HepG2 (cell line): ENCODE data around the gene RBM41. TPM values are rescaled to one million over a fixed set of nuclear protein-coding genes. Genes with fewer than 3 reads are reported as not detected.

Experiments used
- ATAC-seq: fragments of 200-7000 bp; cut with Tn5 transposase; 3 replicates; pipeline ENCODE4 v1.9.1; 2020; ENCODE audit warnings: mild to moderate bottlenecking, moderate library complexity
- BruUV-seq: library from RNA; stranded (reverse); fragments of 400-500 nt; replicated peaks from 2 replicates; lab custom pipeline; 2021; lab: Mats Ljungman, UMichigan
- CTCF ChIA-PET: fragments of 300-600 bp; formaldehyde crosslinking; extraction: SDS; loops from one replicate; lab custom pipeline; 2021; ENCODE audit warnings: low total read pairs, inconsistent platforms, low intra/inter-chr PET ratio; lab: Yijun Ruan, JAX
- POLR2A ChIA-PET: fragments of 350-600 bp; sonication (Branson Sonifier 250); formaldehyde crosslinking; loops from one replicate; lab custom pipeline; 2020; ENCODE audit warnings: antibody characterized with exemption, inconsistent platforms; lab: Yijun Ruan, JAX
- DNase-seq: peaks from one replicate; pipeline ENCODE4 v3.0.0-alpha.2; 2015; ENCODE audit warnings: low spot score
- FAIRE-seq: peaks from 3 replicates; lab custom pipeline; 2011; peaks lifted over from hg19 to GRCh38; lab: Jason Lieb, UNC
- H2AFZ ChIP-seq: one replicate; pipeline ENCODE4 v1.6.1; 2011; ENCODE audit warnings: low read length, inconsistent platforms
- H3K27ac ChIP-seq: fragments of 300-600 bp; 3 replicates; pipeline ENCODE4 v1.8.0; 2011; ENCODE audit warnings: mixed run types, mild to moderate bottlenecking, mixed read lengths, low read length, inconsistent platforms; ENCODE audit not compliant: insufficient read depth; ENCODE audit errors: extremely low read length
- H3K27me3 ChIP-seq, 2 experiments: fragments of 200-600 bp in 1 of 2; 2 replicates in 1 of 2; 3 replicates in 1 of 2; pipeline versions ENCODE4 v1.6.0 to v1.8.0; 2011; ENCODE audit warnings: low read length in 2 of 2, mild to moderate bottlenecking in 2 of 2, moderate library complexity in 2 of 2, inconsistent platforms in 1 of 2; ENCODE audit not compliant: insufficient read depth in 2 of 2, control insufficient read depth in 1 of 2
- H3K36me3 ChIP-seq, 2 experiments: fragments of 200-600 bp in 1 of 2; replicated peaks in 1 of 2; 2 replicates in 1 of 2; 3 replicates in 1 of 2; pipeline versions ENCODE4 v1.5.1 to v1.8.0; 2011; ENCODE audit warnings: low read length in 2 of 2, inconsistent platforms in 1 of 2; ENCODE audit not compliant: insufficient read depth in 2 of 2, control insufficient read depth in 1 of 2
- H3K4me1 ChIP-seq: 2 replicates; pipeline ENCODE4 v1.5.1; 2012; ENCODE audit warnings: low read length, inconsistent platforms; ENCODE audit not compliant: insufficient read depth
- H3K4me2 ChIP-seq: 2 replicates; pipeline ENCODE4 v1.6.0; 2011; ENCODE audit warnings: low read depth, low read length, inconsistent platforms
- H3K4me3 ChIP-seq, 3 experiments: fragments of 200-600 bp in 1 of 3; sonication (generic), shearing (Covaris generic) in 1 of 3; replicated peaks in 1 of 3; 2 replicates each; pipeline ENCODE4 v1.5.1; 2011 to 2016; ENCODE audit warnings: low read length in 3 of 3, inconsistent platforms in 2 of 3, low read depth in 2 of 3, mild to moderate bottlenecking in 2 of 3, control low read depth in 1 of 3, mixed read lengths in 1 of 3; ENCODE audit not compliant: insufficient read depth in 1 of 3
- H3K79me2 ChIP-seq: one replicate; pipeline ENCODE4 v1.6.1; 2011; ENCODE audit warnings: low read length, inconsistent platforms; ENCODE audit not compliant: insufficient read depth
- H3K9ac ChIP-seq: 2 replicates; pipeline ENCODE4 v1.6.0; 2011; ENCODE audit warnings: mild to moderate bottlenecking, low read depth, low read length, inconsistent platforms; ENCODE audit not compliant: insufficient read depth
- H3K9me3 ChIP-seq: 2 replicates; pipeline ENCODE4 v1.5.1; 2012; ENCODE audit warnings: mild to moderate bottlenecking, low read length
- H4K20me1 ChIP-seq: 2 replicates; pipeline ENCODE4 v1.6.0; 2011; ENCODE audit warnings: inconsistent platforms, mild to moderate bottlenecking, low read length, moderate library complexity; ENCODE audit not compliant: insufficient read depth
- DNMT3B ChIP-seq: conservative IDR thresholded peaks from 2 replicates; pipeline ENCODE4 v1.6.1; 2016; ENCODE audit warnings: missing biosample characterization, control low read depth
- ERF ChIP-seq: IDR thresholded peaks from 2 replicates; pipeline ENCODE4 v1.6.1; 2018; ENCODE audit warnings: missing biosample characterization, missing genetic modification reagents
- EZH2 ChIP-seq: conservative IDR thresholded peaks from 2 replicates; pipeline ENCODE4 v1.6.1; 2012; ENCODE audit warnings: mild to moderate bottlenecking, low read depth, low read length, moderate library complexity
- GTF2F1 ChIP-seq: fragments of 150-350 bp; IDR thresholded peaks from 2 replicates; pipeline ENCODE4 v1.6.1; 2014; ENCODE audit warnings: low read length
- IRX3 ChIP-seq: sonication (generic); formaldehyde crosslinking; IDR thresholded peaks from 2 replicates; pipeline ENCODE4 v1.8.1; 2023; ENCODE audit warnings: mild to moderate bottlenecking, low read depth, missing genetic modification reagents, borderline replicate concordance
- MBNL3 ChIP-seq: fragments of 250-450 bp; sonication (Bioruptor Pico); conservative IDR thresholded peaks from 2 replicates; pipeline ENCODE4 v1.8.0; 2022; ENCODE audit warnings: mild to moderate bottlenecking, inconsistent platforms
- MTA3 ChIP-seq: sonication (generic); formaldehyde crosslinking; IDR thresholded peaks from 2 replicates; pipeline ENCODE4 v1.4.0; 2020; ENCODE audit warnings: missing genetic modification reagents
- POLR2G ChIP-seq: fragments of 200-400 bp; formaldehyde crosslinking; IDR thresholded peaks from 2 replicates; pipeline ENCODE4 v1.6.1; 2018; ENCODE audit warnings: mild to moderate bottlenecking, low read depth, low read length, moderate library complexity
- SAP130 ChIP-seq: IDR thresholded peaks from 2 replicates; pipeline ENCODE4 v1.6.1; 2016; ENCODE audit warnings: low read depth
- SMAD3 ChIP-seq: sonication (generic); formaldehyde crosslinking; IDR thresholded peaks from 2 replicates; pipeline ENCODE4 v1.4.0; 2020; ENCODE audit warnings: missing genetic modification reagents
- TAF1 ChIP-seq: sonication (generic); formaldehyde crosslinking; IDR thresholded peaks from 2 replicates; pipeline ENCODE4 v1.4.0; 2020; ENCODE audit warnings: missing genetic modification reagents
- ZNF335 ChIP-seq: sonication (generic); formaldehyde crosslinking; IDR thresholded peaks from 2 replicates; pipeline ENCODE4 v1.4.0; 2020; ENCODE audit warnings: missing genetic modification reagents
- ZNF552 ChIP-seq: sonication (generic); formaldehyde crosslinking; IDR thresholded peaks from 2 replicates; pipeline ENCODE4 v1.9.0; 2022; ENCODE audit warnings: missing genetic modification reagents, mild to moderate bottlenecking, borderline replicate concordance
- ZNF563 ChIP-seq: sonication (generic); formaldehyde crosslinking; IDR thresholded peaks from 2 replicates; pipeline ENCODE4 v1.8.0; 2022; ENCODE audit warnings: mild to moderate bottlenecking, moderate library complexity, missing genetic modification reagents
- ZNF598 ChIP-seq: sonication (generic); formaldehyde crosslinking; IDR thresholded peaks from 2 replicates; pipeline ENCODE4 v1.5.1; 2020; ENCODE audit warnings: mild to moderate bottlenecking, missing genetic modification reagents, borderline replicate concordance
- ZNF614 ChIP-seq: IDR thresholded peaks from 2 replicates; pipeline ENCODE4 v1.6.1; 2018; ENCODE audit warnings: missing biosample characterization, missing genetic modification reagents, inconsistent platforms, borderline replicate concordance
- ZNF652 ChIP-seq: IDR thresholded peaks from 2 replicates; pipeline ENCODE4 v1.6.1; 2016; ENCODE audit warnings: low read depth, borderline replicate concordance
- ZNF781 ChIP-seq: sonication (generic); formaldehyde crosslinking; IDR thresholded peaks from 2 replicates; pipeline ENCODE4 v1.5.1; 2020; ENCODE audit warnings: borderline replicate concordance, mild to moderate bottlenecking, missing genetic modification reagents; ENCODE audit errors: not compliant biosample characterization
- whole genome bisulfite sequencing: methylation state at CpG from one replicate; pipeline ENCODE4 v1.1.6; 2017; ENCODE audit warnings: low lambda C conversion rate; 5-methylcytosine and 5-hydroxymethylcytosine counted together
- in situ Hi-C: cut with HindIII; loops from 2 replicates; pipeline ENCODE4 v1.10.0; 2017; ENCODE audit warnings: low pct_unique_long_range_greater_than_20kb; ENCODE audit not compliant: extremely low pct_ligation_motif_present
- intact Hi-C: fragments of 100-400 bp; cut with micrococcal nuclease; formaldehyde crosslinking; loops from one replicate; pipeline ENCODE4 v1.10.0; 2022; ENCODE audit not compliant: unreplicated experiment
- polyA plus RNA-seq, 8 experiments: library from polyadenylated mRNA; depleted of rRNA in 3 of 8; stranded (reverse) in 7 of 8; unstranded in 1 of 8; fragments of >200 nt; fragmentation: Illumina TruSeq in 4 of 8; extraction: Trizol in 4 of 8; gene quantifications; 2 replicates each; pipeline versions ENCODE4 v1.2.1 to v1.2.3, GENCODE V29; 2011 to 2016; ENCODE audit warnings: low read depth in 4 of 8, missing spikeins in 1 of 8, mixed read lengths in 1 of 8; ENCODE audit not compliant: insufficient read depth in 1 of 8
- total RNA-seq, 5 experiments: library from RNA; depleted of rRNA; stranded (reverse); fragments of >200 nt; fragmentation: Illumina TruSeq; extraction: Trizol; gene quantifications; 2 replicates each; pipeline ENCODE4 v1.2.3, GENCODE V29; 2016; ENCODE audit warnings: low read depth in 1 of 5
- TF ChIP-seq, protein P1 (sequence below): IDR thresholded peaks from 2 replicates; pipeline ENCODE4 v1.6.1; 2016; ENCODE audit warnings: mild to moderate bottlenecking, missing biosample characterization, missing genetic modification reagents
- TF ChIP-seq, protein P2 (sequence below): sonication (generic); formaldehyde crosslinking; IDR thresholded peaks from 2 replicates; pipeline ENCODE4 v1.5.0; 2020; ENCODE audit warnings: missing genetic modification reagents
- TF ChIP-seq, protein P3 (sequence below): sonication (generic); formaldehyde crosslinking; IDR thresholded peaks from 2 replicates; pipeline ENCODE4 v1.4.0; 2020; ENCODE audit warnings: missing genetic modification reagents, low read depth, mild to moderate bottlenecking, borderline replicate concordance

Gene RBM41
- total and polyA plus RNA-seq, 2 of the 13 experiments (the other 11 are each of a cell fraction or from before 2014, with no cell fraction given) = 6.5 to 15.4 TPM

DNA sequence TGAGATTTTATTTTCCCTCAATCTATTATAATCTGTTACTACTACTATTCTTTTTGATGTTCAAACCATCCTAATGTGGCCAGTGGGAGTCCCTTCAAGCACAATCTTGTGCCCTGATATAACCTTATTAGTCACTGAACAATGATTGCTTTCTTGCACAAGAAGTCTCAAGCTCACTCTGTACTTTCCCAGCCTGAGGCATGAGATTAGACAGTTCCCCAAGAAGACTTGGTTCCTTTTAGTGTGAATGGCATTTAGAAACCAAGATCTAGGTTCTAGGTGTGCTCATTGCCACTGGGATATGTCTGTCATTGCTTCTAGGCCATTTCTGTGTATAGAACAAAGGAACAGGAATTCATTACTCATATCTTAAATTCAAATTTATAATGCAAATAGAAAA lies 28.0 kb upstream of the RBM41 start:
- H2AFZ ChIP-seq = no peak overlapping the region
- H3K4me1 ChIP-seq = no peaks in the 10 kb centered on the region
- no TSS peak for BruUV-seq
- TF ChIP-seq, protein P1, sequence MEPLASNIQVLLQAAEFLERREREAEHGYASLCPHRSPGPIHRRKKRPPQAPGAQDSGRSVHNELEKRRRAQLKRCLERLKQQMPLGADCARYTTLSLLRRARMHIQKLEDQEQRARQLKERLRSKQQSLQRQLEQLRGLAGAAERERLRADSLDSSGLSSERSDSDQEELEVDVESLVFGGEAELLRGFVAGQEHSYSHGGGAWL = no peak
- no peak for TF ChIP-seq ZNF563 (CRISPR knock-in tag)
- TF ChIP-seq TAF1 = no peak
- no peak for TF ChIP-seq IRX3
- TF ChIP-seq ZNF781 (CRISPR knock-in tag) = no peak
- no peak for TF ChIP-seq MBNL3 (CRISPR knock-in tag)
- no peak for TF ChIP-seq ZNF335
- no peak for TF ChIP-seq EZH2
- no peak for TF ChIP-seq ZNF652 (CRISPR knock-in tag)
- TF ChIP-seq, all 625 proteins: peak for 0
- Histone ChIP-seq H4K20me1 (no peaks in the 10 kb centered on the region), H3K9ac (no peak overlapping the region), H3K36me3 (no peaks in the 10 kb centered on the region), H3K9me3 (no peaks in the 10 kb centered on the region), H3K4me3 (no peak overlapping the region), H3K27me3 (no peaks in the 10 kb centered on the region), H3K27ac (no peak overlapping the region), H3K4me2 (no peak overlapping the region), H3K79me2 (no peaks in the 10 kb centered on the region)
- ATAC-seq (no peak), FAIRE-seq (no peak), DNase-seq (no peak)
- CTCF ChIA-PET = no interaction called here
- intact Hi-C loops (no loop called here), in situ Hi-C loops (no loop called here)
- POLR2A ChIA-PET = no interaction called here

DNA sequence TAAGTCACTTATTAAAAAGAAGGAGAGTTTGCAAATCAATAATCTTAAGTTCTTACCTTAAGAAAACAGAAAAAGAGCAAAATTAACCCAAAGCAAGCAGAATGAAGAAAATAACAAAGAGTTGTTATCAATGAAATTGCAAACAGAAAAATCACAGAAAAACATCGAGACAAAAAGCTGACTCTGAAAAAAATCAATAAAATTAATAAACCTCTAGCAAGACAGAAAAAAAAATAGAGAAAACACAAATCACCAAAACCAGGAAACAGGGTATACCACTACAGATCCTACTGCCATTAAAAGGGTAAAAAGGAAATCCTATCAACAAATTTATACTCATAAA lies 17.3 kb upstream of the RBM41 start:
- no peak overlapping the region for H3K9ac ChIP-seq
- no peaks in the 10 kb centered on the region for H4K20me1 ChIP-seq
- DNase-seq (no peak), ATAC-seq (no peak), FAIRE-seq (no peak)
- no peak overlapping the region for H3K4me2 ChIP-seq
- intact Hi-C loops = no loop called here
- POLR2A ChIA-PET = no interaction called here
- CTCF ChIA-PET = no interaction called here
- no peaks in the 10 kb centered on the region for H3K9me3 ChIP-seq
- H2AFZ ChIP-seq = no peak overlapping the region
- in situ Hi-C loops = no loop called here
- 72% methylated on average over 1 of the region's 1 CpG for WGBS
- no peak overlapping the region for H3K27ac ChIP-seq
- H3K36me3 ChIP-seq = no peaks in the 10 kb centered on the region
- H3K4me3 ChIP-seq = no peak overlapping the region
- peaks cover 13% of the 10 kb centered on the region; the same call in 1 of the 2 replicates for H3K4me1 ChIP-seq
- no peaks in the 10 kb centered on the region for H3K27me3 ChIP-seq
- no TSS peak for BruUV-seq
- H3K79me2 ChIP-seq = no peaks in the 10 kb centered on the region
- TF ChIP-seq POLR2G (no peak), ZNF598 (CRISPR knock-in tag) (no peak), ZNF614 (CRISPR knock-in tag) (no peak), MTA3 (no peak), ERF (CRISPR knock-in tag) (no peak), DNMT3B (CRISPR knock-in tag) (no peak), SAP130 (no peak), GTF2F1 (no peak), SMAD3 (no peak), ZNF552 (CRISPR knock-in tag) (no peak)
- TF ChIP-seq, protein P2, sequence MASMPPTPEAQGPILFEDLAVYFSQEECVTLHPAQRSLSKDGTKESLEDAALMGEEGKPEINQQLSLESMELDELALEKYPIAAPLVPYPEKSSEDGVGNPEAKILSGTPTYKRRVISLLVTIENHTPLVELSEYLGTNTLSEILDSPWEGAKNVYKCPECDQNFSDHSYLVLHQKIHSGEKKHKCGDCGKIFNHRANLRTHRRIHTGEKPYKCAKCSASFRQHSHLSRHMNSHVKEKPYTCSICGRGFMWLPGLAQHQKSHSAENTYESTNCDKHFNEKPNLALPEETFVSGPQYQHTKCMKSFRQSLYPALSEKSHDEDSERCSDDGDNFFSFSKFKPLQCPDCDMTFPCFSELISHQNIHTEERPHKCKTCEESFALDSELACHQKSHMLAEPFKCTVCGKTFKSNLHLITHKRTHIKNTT = no peak
- TF ChIP-seq, protein P3, sequence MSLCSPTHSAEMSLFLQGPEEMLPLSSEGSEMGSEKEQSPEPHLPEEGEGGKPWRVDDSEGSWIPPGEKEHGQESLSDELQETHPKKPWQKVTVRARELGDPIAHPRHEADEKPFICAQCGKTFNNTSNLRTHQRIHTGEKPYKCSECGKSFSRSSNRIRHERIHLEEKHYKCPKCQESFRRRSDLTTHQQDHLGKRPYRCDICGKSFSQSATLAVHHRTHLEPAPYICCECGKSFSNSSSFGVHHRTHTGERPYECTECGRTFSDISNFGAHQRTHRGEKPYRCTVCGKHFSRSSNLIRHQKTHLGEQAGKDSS (CRISPR knock-in tag) = no peak
